Measurements from ENCODE around the gene SOCS2.
A peak's percentile ranks its signal among the peaks of the same experiment; 100 is the strongest.

SOCS2 gene

GRCh38 chr12:93567174-93567573 lies 5.3 kb upstream of the SOCS2 start:
- no peak for DNase-seq (ENCODE audit: low spot score)

GRCh38 chr12:93568091-93568490 lies 4.4 kb upstream of the SOCS2 start:
- DNase-seq (ENCODE audit: low spot score), result no peak

GRCh38 chr12:93569301-93569655 lies 3.2 kb upstream of the SOCS2 start:
- DNase-seq (ENCODE audit: low spot score), result no peak

GRCh38 chr12:93569656-93570551 lies 2.6 kb upstream of the SOCS2 start:
- DNase-seq (ENCODE audit: low spot score), result peak; percentile 66

- peak; percentile 89 for DNase-seq (ENCODE audit: low spot score)
These were observed 1.7 kb upstream of the SOCS2 start for GRCh38 chr12:93570552-93571364.

GRCh38 chr12:93571365-93571924 lies 1.0 kb upstream of the SOCS2 start:
- DNase-seq (ENCODE audit: low spot score), result peak; percentile 38

GRCh38 chr12:93572712-93573551 lies 457 bp downstream of the SOCS2 start:
- no peak for DNase-seq (ENCODE audit: low spot score)

- DNase-seq (ENCODE audit: low spot score), result no peak
These were observed 1.2 kb downstream of the SOCS2 start for GRCh38 chr12:93573552-93574223.

GRCh38 chr12:93577222-93577621 lies 4.7 kb downstream of the SOCS2 start:
- DNase-seq (ENCODE audit: low spot score), result no peak

- no peak for DNase-seq (ENCODE audit: low spot score)
These were observed 5.7 kb downstream of the SOCS2 start for GRCh38 chr12:93578221-93578620.

- no peak for DNase-seq (ENCODE audit: low spot score)
These were observed 8.2 kb downstream of the SOCS2 start for GRCh38 chr12:93580682-93581081.

- no peak for DNase-seq (ENCODE audit: low spot score)
These were observed 8.9 kb downstream of the SOCS2 start for GRCh38 chr12:93581370-93581769.

GRCh38 chr12:93582351-93582750 lies 9.9 kb downstream of the SOCS2 start:
- no peak for DNase-seq (ENCODE audit: low spot score)

GRCh38 chr12:93583627-93584392 lies 11.3 kb downstream of the SOCS2 start:
- no peak for DNase-seq (ENCODE audit: low spot score)

- no peak for DNase-seq (ENCODE audit: low spot score)
These were observed 12.8 kb downstream of the SOCS2 start for GRCh38 chr12:93585247-93585646.

GRCh38 chr12:93587611-93588010 lies 15.1 kb downstream of the SOCS2 start:
- no peak for DNase-seq (ENCODE audit: low spot score)

GRCh38 chr12:93589081-93589480 lies 16.6 kb downstream of the SOCS2 start:
- DNase-seq (ENCODE audit: low spot score), result no peak

GRCh38 chr12:93591137-93591868 lies 18.8 kb downstream of the SOCS2 start:
- peak; percentile 17 for DNase-seq (ENCODE audit: low spot score)

- DNase-seq (ENCODE audit: low spot score), result no peak
These were observed 20.3 kb downstream of the SOCS2 start for GRCh38 chr12:93592641-93593406.

Data from CD4-positive, alpha-beta T cell treated with Interleukin-6 at 100 ng/mL for 8 hours (primary cell).